GM23338 (cell line): Measurements from ENCODE around the gene AOPEP. TPM values are rescaled to one million over a fixed set of nuclear protein-coding genes. Genes with fewer than 3 reads are reported as not detected.

ENCODE experiments used
- ATAC-seq: fragments of 200-7000 bp; cut with Tn5 transposase; 3 replicates; pipeline ENCODE4 v1.9.1; 2020
- DNase-seq: peaks from one replicate; pipeline ENCODE4 v3.0.0-alpha.2; 2015; ENCODE audit warnings: low spot score
- H2AFZ ChIP-seq: fragments of 200-600 bp; sonication (generic); 2 replicates; pipeline ENCODE4 v1.8.0; 2016; ENCODE audit warnings: antibody characterized with exemption, mild to moderate bottlenecking, moderate library complexity
- H3F3A ChIP-seq: fragments of 200-600 bp; sonication (generic); replicated peaks from 2 replicates; pipeline ENCODE4 v1.8.0; 2017; ENCODE audit warnings: antibody characterized with exemption, mixed run types, low read depth
- H3K27ac ChIP-seq: fragments of 200-600 bp; sonication (generic); 2 replicates; pipeline ENCODE4 v1.6.1; 2016; ENCODE audit warnings: low read depth
- H3K27me3 ChIP-seq: fragments of 200-600 bp; sonication (generic); 2 replicates; pipeline ENCODE4 v1.8.0; 2016; ENCODE audit warnings: mild to moderate bottlenecking, mixed run types, moderate library complexity; ENCODE audit not compliant: insufficient read depth
- H3K36me3 ChIP-seq: fragments of 200-600 bp; sonication (generic); 2 replicates; pipeline ENCODE4 v1.8.0; 2016; ENCODE audit warnings: mild to moderate bottlenecking; ENCODE audit not compliant: insufficient read depth
- H3K4me1 ChIP-seq: fragments of 200-600 bp; sonication (generic); 2 replicates; pipeline ENCODE4 v1.8.0; 2016; ENCODE audit warnings: mild to moderate bottlenecking, moderate library complexity; ENCODE audit not compliant: insufficient read depth
- H3K4me2 ChIP-seq: fragments of 200-600 bp; sonication (generic); 2 replicates; pipeline ENCODE4 v1.7.1; 2017; ENCODE audit warnings: mixed run types
- H3K4me3 ChIP-seq: fragments of 200-600 bp; sonication (generic); 2 replicates; pipeline ENCODE4 v1.6.1; 2016; ENCODE audit warnings: mixed run types
- H3K79me2 ChIP-seq: fragments of 200-600 bp; sonication (generic); replicated peaks from 2 replicates; pipeline ENCODE4 v1.8.0; 2017; ENCODE audit warnings: mild to moderate bottlenecking; ENCODE audit not compliant: insufficient read depth
- H3K9me2 ChIP-seq: fragments of 200-600 bp; sonication (generic); 2 replicates; pipeline ENCODE4 v1.8.0; 2017; ENCODE audit not compliant: insufficient read depth
- H4K20me1 ChIP-seq: fragments of 200-600 bp; sonication (generic); replicated peaks from 2 replicates; pipeline ENCODE4 v1.8.0; 2017; ENCODE audit warnings: mild to moderate bottlenecking; ENCODE audit not compliant: insufficient read depth
- H3K27ac Mint-ChIP-seq: 2 replicates; pipeline ENCODE4 v1.8.0; 2020; ENCODE audit warnings: inconsistent platforms, mild to moderate bottlenecking, moderate library complexity, mixed read lengths
- H3K27me3 Mint-ChIP-seq: 3 replicates; pipeline ENCODE4 v1.8.0; 2022; ENCODE audit warnings: low read depth, mild to moderate bottlenecking, moderate library complexity, mixed read lengths, inconsistent platforms; ENCODE audit not compliant: insufficient read depth, poor library complexity
- H3K36me3 Mint-ChIP-seq: 3 replicates; pipeline ENCODE4 v1.8.0; 2021; ENCODE audit warnings: low read depth, mild to moderate bottlenecking, inconsistent platforms, moderate library complexity, mixed read lengths
- H3K4me1 Mint-ChIP-seq: 3 replicates; pipeline ENCODE4 v1.8.0; 2020; ENCODE audit warnings: mild to moderate bottlenecking, inconsistent platforms, mixed read lengths
- H3K4me3 Mint-ChIP-seq: 3 replicates; pipeline ENCODE4 v1.8.0; 2021; ENCODE audit warnings: moderate library complexity, mild to moderate bottlenecking, inconsistent platforms, mixed read lengths
- H3K9me3 Mint-ChIP-seq: 3 replicates; pipeline ENCODE4 v1.8.0; 2020; ENCODE audit warnings: moderate library complexity, mild to moderate bottlenecking, inconsistent platforms, mixed read lengths
- CREB1 ChIP-seq: fragments of 250-450 bp; sonication (Bioruptor Pico); IDR thresholded peaks from 2 replicates; pipeline ENCODE4 v1.5.0; 2020; ENCODE audit warnings: low read depth, mild to moderate bottlenecking, moderate library complexity
- CTCF ChIP-seq, 2 experiments: fragments of 200-600 bp in 1 of 2; sonication (generic) in 1 of 2; conservative IDR thresholded peaks; 2 replicates each; pipeline versions ENCODE4 v1.5.1 to v1.6.1; 2016 to 2017; ENCODE audit warnings: antibody characterized with exemption in 2 of 2, low read depth in 2 of 2, mild to moderate bottlenecking in 2 of 2, moderate library complexity in 1 of 2
- ETS1 ChIP-seq: IDR thresholded peaks from 2 replicates; pipeline ENCODE4 v1.6.1; 2016; ENCODE audit warnings: antibody characterized with exemption
- EZH2 ChIP-seq: fragments of 200-600 bp; sonication (generic); IDR thresholded peaks from one replicate; pipeline ENCODE4 v1.8.0; 2017; ENCODE audit warnings: antibody characterized with exemption, mild to moderate bottlenecking, low read depth; ENCODE audit not compliant: unreplicated experiment
- EZH2phosphoT487 ChIP-seq: fragments of 200-600 bp; sonication (generic); IDR thresholded peaks from one replicate; pipeline ENCODE4 v1.8.1; 2018; ENCODE audit warnings: antibody characterized with exemption; ENCODE audit not compliant: unreplicated experiment
- JUNB ChIP-seq: IDR thresholded peaks from one replicate; pipeline ENCODE4 v1.6.1; 2016; ENCODE audit warnings: antibody characterized with exemption; ENCODE audit not compliant: unreplicated experiment
- NANOG ChIP-seq: IDR thresholded peaks from 2 replicates; pipeline ENCODE4 v1.6.1; 2016; ENCODE audit warnings: antibody characterized with exemption, borderline replicate concordance
- POLR2AphosphoS5 ChIP-seq: IDR thresholded peaks from 2 replicates; pipeline ENCODE4 v1.6.1; 2016; ENCODE audit warnings: antibody characterized with exemption, low read depth
- REST ChIP-seq: IDR thresholded peaks from one replicate; pipeline ENCODE4 v1.6.1; 2018; ENCODE audit warnings: antibody characterized with exemption; ENCODE audit not compliant: unreplicated experiment
- STAT1 ChIP-seq: IDR thresholded peaks from one replicate; pipeline ENCODE4 v1.6.1; 2016; ENCODE audit warnings: antibody characterized with exemption; ENCODE audit not compliant: unreplicated experiment
- ZNF114 ChIP-seq: fragments of 250-450 bp; sonication (Bioruptor Pico); IDR thresholded peaks from 2 replicates; pipeline ENCODE4 v1.5.0; 2020; ENCODE audit warnings: mild to moderate bottlenecking, moderate library complexity
- ZNF331 ChIP-seq: fragments of 250-450 bp; sonication (Bioruptor Pico); IDR thresholded peaks from 2 replicates; pipeline ENCODE4 v1.5.0; 2020; ENCODE audit warnings: low read depth, mild to moderate bottlenecking, moderate library complexity
- ZNF462 ChIP-seq: fragments of 250-450 bp; sonication (Bioruptor Pico); IDR thresholded peaks from 2 replicates; pipeline ENCODE4 v1.5.0; 2020; ENCODE audit warnings: mild to moderate bottlenecking, moderate library complexity
- polyA plus RNA-seq: library from polyadenylated mRNA; unstranded; fragments of >200 nt; fragmentation: Nextera tagmentation; extraction: Ambion mirVana; gene quantifications from 2 replicates; pipeline ENCODE4 v1.2.1, GENCODE V29; 2016
- total RNA-seq: library from RNA; depleted of rRNA; stranded (reverse); fragments of >200 nt; shearing (Covaris generic); gene quantifications from 2 replicates; pipeline ENCODE4 v1.2.3, GENCODE V29; 2014

The AOPEP gene
- total and polyA plus RNA-seq, 2 experiments from 2014 or later: 7.0 to 16.5 TPM

DNA sequence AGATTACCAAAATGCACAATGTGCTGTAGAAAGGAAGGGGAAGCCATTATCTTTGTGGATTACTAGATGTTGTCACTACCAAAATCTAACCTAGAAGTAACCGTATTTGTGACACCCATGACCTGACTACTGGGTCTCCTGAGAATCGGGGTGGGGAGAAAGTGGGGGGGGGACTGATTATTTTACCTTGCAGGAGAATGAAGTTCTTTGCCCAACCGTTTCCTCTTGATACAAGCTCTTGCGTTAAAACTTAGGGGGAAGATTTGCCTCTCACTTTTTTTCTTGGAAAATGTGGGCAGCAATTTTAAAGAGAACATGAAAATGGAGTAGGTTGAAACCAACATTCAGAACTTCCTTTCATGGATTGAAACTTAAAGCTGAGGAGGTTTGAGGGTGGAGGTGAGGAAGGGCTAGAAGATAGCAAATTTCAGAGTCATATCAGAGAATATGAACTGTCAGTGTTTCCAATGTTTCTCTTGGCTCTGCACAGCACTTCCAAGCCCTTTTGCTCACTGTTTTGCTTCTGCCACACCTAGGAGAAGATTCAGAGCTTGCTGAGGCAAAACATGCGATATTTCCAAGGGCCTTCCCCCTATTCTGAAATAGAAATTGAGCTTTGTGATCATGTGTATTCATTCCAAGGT, 280.8 kb downstream of the AOPEP start:
- Mint-ChIP-seq H3K27ac (no peak overlapping the region), H3K9me3 (no peaks in the 10 kb centered on the region), H3K4me3 (no peak overlapping the region), H3K27me3 (peaks cover 24% of the 10 kb centered on the region), H3K36me3 (no peaks in the 10 kb centered on the region), H3K4me1 (peaks cover 10% of the 10 kb centered on the region)
- Histone ChIP-seq H3K4me3 (no peak overlapping the region), H3K79me2 (no peaks in the 10 kb centered on the region), H4K20me1 (no peaks in the 10 kb centered on the region), H2AFZ (no peak overlapping the region), H3K36me3 (no peaks in the 10 kb centered on the region), H3K27me3 (peaks cover 41% of the 10 kb centered on the region), H3K27ac (no peak overlapping the region), H3K9me2 (no peaks in the 10 kb centered on the region), H3F3A (no peaks in the 10 kb centered on the region), H3K4me1 (peaks cover 8% of the 10 kb centered on the region; the same call in 1 of the 2 replicates), H3K4me2 (no peak overlapping the region)
- TF ChIP-seq JUNB: no peak
- no peak for TF ChIP-seq CTCF (conservative IDR thresholded peaks at IDR 0.05; ENCODE audit: low read depth in 2 of 2)
- TF ChIP-seq EZH2phosphoT487: no peak
- no peak for TF ChIP-seq ZNF114
- TF ChIP-seq STAT1: no peak
- no peak for TF ChIP-seq NANOG
- no peak for TF ChIP-seq ZNF462
- no peak for TF ChIP-seq CREB1 (CRISPR knock-in tag)
- TF ChIP-seq POLR2AphosphoS5: no peak
- TF ChIP-seq ETS1: no peak
- TF ChIP-seq ZNF331 (CRISPR knock-in tag): no peak
- no peak for TF ChIP-seq EZH2
- no peak for TF ChIP-seq REST
- ATAC-seq (no peak), DNase-seq (no peak)
